GM12873 (cell line): ENCODE data around the gene PEX7.

Experiments used
- CTCF ChIP-seq: IDR thresholded peaks from 2 replicates; pipeline ENCODE4 v1.5.1; 2012; ENCODE audit warnings: low read depth, mild to moderate bottlenecking, moderate library complexity, low read length, control low read depth; ENCODE audit not compliant: insufficient read depth; ENCODE audit errors: missing control alignments

Gene PEX7

DNA sequence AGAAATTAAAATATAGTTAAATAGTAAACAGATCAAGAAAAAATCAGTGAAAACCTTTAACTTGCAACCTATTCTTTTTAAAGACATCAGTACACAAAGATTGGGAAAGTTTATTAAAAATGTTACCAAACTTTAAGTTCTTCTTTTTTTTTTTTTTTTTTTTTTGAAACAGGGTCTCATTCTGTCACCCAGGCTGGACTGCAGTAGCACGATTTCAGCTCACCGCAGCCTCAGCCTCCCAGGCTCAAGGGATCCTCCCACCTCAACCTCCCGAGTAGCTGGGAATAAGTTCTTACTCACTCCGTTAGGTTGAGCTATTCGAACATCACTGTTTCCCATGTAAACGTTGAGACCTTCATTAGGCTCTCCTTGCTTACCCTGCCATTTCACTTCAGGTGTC lies 35.7 kb upstream of the PEX7 start:
- no peak for TF ChIP-seq CTCF

- no peak for TF ChIP-seq CTCF
Observed at GRCh38 chr6:136787726-136788068, 34.7 kb upstream of the PEX7 start.

DNA sequence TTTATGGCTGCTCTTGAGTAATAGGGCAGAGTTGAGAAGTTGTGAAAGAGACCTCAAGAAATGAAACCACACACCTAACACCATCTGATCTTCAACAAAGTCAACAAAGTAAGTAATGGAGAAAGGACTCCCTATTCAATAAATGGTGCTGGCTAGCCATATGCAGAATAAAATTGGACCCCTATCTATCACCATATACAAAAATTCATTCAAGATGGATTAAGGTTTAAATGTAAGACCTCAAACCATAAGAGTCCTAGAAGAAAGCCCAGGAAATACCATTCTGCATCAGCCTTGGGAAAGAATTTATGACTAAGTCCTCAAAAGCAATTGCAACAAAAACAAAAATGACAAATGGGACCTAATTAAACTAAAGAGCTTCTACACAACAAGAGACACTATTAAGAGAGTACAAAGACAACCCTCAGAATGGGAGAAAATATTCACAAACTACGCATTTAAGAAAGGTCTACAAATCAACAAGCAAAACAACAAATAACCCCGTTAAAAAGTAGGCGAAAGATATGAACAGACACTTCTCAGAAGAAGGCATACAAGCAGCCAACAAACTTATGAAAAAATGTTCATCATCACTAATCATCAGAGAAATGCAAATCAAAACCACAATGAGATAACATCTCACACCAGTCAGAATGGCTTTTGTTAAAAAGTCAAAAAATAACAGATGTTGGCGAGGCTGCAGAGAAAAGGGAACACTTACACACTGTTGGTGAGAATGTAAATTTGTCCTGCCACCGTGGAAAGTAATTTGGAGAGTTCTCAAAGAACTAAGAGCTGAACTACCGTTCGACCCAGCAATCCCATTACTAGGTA lies 34.1 kb upstream of the PEX7 start:
- no peak for TF ChIP-seq CTCF

DNA sequence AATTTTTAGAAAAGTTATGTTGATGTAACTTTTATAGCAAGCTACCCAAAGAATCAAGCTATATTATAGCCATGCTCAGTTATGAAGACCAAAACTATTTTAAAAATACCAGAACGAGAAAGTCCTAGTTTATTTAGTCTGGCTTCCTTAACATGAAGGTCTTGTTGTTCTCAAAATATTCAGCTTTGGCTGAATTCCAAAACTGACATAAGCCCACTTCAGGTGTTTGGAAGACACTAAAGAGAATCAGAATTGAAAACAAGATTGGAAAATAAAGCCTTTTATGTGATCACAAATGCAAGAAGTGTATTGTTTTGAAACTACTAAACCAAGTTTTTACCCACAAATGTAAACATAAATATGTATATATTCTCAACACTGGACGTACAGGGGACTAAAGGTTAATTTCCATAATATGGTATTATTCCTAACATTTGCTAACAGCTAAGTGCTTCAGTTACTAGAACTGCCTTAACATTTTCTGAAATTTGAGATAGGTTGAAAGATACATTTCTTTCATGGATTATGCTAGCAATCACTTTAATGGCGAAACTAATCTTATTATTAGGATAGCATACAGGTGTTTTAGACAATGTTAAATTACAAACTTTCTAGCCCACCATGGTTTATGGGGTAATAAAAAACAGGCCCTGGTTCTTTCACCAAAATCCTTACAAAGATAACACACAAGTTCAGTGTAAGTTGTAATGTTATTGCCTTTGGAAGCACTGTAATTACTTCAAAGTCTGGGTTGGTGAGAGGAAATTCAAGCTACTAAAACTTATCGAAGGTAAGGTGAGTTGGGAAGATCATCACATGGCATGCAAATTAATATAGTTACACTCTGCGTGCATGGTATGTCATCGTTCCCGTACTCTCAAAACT lies 31.7 kb upstream of the PEX7 start:
- TF ChIP-seq CTCF = no peak

- TF ChIP-seq CTCF = no peak
Observed at GRCh38 chr6:136791296-136792094, 30.9 kb upstream of the PEX7 start.

GRCh38 chr6:136792095-136792409 lies 30.3 kb upstream of the PEX7 start:
- no peak for TF ChIP-seq CTCF
